HG03521 (cell line): ENCODE measurements around the gene ISCA2.
"Not testable (repeated sequence)": the region's sequence is repeated elsewhere in the genome, so short reads cannot be mapped to it uniquely, and the experiment has no call there.

Experiments
- ATAC-seq: cut with Tn5 transposase; IDR thresholded peaks from one replicate; pipeline ENCODE4 v1.9.1; 2021; ENCODE audit warnings: mild to moderate bottlenecking, moderate library complexity; ENCODE audit not compliant: unreplicated experiment

ISCA2 gene

DNA sequence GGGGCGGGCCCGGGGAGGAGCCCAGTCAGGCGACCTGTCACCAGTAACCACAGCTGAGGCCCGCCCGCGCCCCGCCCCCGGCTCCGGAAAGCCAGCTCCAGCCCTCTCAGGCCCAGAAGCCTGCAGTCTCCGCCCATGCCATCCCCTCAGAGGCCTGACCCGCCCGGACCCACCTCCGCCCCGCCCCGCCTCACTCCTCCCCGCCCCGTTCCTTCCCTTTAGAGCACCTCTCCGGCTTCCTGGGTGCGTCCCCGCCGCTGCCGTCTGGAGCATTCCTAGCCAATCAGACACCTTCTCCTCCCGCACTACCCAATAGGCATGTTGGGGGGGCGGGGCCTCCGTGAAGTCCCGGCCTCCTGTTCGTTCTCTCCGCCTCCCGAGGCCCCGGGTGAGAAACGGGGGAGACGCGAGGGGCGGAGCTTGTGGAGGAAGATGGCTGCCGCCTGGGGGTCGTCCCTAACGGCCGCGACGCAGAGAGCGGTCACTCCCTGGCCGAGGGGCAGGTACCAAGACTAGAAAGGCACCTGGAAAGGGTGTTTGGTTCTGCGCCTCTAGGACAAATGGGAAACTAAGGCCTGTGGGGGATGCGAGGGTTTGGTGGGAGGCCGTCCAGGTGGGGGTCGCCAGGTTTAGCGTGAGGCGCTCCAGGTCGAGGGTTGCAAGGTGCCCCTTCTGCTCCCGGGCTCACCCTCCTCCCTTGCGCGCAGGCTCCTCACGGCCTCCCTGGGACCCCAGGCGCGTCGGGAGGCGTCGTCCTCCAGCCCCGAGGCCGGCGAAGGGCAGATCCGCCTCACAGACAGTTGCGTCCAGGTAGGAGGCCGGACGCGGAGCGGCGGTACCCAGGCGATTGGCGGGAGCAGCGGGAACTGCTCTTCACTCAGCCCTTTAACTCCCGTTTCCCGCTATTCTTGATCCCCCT lies at the start of gene ISCA2:
Gene ISCA2, plus strand, starts transcription at position 423 of the 919 bp plus-strand sequence. Its CDS starts 10 bp downstream, at position 433.
- peak; percentile 88 for ATAC-seq

DNA sequence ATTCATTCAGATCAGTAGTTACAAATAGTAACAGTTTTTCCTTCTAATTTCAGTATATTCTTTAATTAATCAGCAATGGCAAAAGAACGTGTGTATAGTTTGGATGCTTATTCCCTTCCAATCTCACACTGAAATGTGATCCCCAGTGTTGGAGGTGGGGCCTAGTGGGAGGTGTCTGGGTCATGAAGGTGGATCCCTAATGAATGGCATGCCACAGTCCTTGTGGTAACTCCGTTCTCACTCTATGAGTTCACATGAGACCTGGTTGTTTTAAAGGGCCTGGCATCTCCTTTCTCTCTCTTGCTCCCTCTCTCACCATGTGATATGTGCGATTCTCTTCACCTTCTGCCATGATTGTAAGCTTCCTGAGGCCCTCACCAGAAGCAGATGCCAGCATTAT lies 48.7 kb upstream of the ISCA2 start:
- no peak for ATAC-seq

- ATAC-seq, result not testable (repeated sequence)
These were observed 39.2 kb upstream of the ISCA2 start for GRCh38 chr14:74454397-74454796.

DNA sequence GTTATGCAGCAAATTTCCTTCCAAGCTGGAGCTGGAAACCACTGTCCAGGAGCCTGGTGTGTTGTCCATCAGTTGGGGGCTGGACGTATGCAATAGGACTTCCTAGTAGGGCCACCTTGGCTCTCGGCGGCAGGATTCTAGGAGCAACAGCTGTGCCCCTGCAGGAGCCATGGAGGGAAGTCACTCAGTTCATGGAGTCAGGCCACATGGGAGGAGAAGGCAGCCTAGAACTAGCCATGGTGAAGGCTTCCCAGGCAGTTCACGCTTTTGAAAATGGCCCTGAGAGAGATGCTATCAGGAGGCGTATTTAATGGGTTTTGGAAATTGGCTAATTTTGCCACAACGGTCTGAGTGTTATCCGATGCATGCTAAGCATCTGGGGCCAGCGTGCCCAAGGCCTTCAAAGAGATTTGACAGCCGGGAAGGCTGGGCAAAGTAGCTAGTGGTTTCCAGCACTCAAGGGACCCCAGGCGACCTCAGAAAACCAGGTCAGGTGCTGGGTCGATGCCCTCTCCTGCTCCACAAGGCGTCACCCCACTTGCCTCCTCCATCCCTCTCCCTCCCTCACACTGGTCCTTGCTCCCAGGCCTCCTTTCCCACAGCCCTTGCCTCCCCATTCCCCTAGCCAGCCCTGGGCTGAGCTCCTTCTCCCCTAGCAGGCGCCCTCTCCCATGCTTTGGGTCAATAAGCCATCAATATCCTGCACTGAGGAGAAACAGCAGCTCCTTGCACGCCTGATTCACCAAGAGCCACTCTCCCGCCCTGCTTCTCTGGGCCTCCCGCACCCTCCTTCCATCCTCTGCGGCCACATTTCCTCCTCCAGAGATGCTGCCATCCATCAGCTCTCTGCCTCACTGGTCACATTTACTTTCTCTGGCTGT lies 36.6 kb upstream of the ISCA2 start:
- ATAC-seq, result no peak

DNA sequence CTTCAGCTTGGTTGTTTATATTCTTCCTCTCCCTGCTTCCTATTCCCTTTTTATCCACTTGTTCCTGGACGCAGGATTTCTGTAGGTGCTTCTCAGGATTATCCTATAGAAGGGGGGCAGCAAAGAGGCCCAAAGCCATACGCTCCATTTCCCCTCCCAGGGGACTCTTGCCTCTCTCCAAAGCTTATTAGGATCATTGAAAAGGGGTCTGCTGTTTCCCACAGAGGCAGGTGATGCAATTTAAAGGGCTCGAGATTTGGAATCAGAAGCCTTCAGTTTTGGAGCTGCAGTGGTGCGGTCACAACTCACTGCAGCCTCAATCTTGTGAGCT lies 36.0 kb upstream of the ISCA2 start:
- ATAC-seq, result no peak

GRCh38 chr14:74459289-74459946 lies 34.1 kb upstream of the ISCA2 start:
- ATAC-seq, result no peak

- ATAC-seq, result no peak
These were observed 33.6 kb upstream of the ISCA2 start for GRCh38 chr14:74459976-74460375.

DNA sequence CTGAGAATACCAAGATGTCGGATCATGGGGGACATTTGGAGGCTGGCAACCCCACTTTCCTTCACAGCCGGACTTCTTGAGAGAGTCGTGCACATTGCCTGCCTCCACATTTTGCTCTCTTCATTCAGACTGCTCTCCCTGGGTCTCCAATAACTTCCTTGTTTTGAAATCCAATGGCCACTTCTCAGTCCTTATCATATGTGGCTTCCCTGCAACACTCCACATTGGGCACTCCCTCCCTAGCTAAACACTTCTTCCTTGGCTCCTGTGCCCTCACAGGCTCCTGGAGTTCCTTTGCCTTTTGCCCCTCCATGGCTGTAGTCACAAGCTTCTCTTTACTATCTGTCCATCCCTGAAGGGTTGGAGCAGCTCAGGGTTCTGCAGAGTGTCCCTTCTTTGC lies 30.6 kb upstream of the ISCA2 start:
- ATAC-seq, result no peak

DNA sequence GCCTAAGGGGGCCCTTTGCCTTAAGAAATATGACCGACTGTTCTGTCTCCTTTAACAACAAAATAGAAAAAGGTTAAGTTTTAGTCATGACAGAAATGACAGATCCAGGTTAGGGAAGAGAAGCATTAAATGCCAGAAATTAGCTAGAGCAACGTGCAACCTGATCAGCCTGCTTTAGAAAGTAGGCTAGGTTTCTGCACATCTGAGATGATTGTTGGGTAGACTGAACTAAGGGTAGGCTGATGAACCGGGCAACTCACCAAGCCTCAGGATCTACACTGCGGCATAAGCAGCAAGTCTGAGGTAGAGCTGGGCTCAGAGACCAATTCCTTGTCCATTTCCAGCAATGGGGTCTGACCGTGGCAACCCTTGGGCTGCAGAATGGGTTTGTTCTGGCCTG lies 29.9 kb upstream of the ISCA2 start:
- ATAC-seq, result no peak

DNA sequence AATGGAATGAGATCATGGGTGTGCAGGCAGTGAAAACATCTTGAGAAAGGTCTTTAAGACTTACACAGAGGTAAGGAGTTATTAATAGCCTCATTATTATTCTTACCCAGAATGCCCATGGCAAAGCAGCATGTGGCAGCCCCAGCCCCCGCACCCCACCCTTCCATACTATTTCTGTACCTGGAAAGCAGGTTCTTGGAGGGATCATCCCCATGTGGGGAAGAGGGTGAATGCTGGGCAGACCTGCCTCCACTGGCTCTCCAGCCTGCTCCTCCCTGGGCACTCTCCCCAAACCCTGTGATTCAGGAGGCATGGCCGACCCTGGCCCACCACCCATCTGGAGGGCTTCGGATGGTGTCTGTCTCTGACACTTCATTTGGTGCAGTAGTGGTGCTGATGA lies 28.8 kb upstream of the ISCA2 start:
- no peak for ATAC-seq

DNA sequence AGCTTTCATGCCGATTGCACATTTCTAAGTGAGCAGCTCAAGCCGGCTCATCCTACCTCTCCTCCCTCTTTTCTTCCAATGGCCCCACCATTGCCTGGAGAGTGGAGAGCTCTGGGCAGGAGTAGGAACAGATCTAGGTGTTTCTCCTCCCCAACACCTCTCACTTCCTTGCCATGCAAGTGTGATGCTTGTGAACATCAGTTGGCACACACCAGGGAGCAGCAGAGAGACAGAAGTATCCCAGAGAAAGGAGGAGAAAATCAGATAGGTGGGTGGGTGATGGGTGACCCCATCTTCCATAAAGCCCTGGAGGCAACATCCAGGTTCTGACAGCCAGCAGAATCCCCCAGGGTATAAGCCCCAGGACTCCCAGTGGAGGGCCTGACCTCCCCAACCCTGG lies 28.2 kb upstream of the ISCA2 start:
- ATAC-seq, result no peak

- ATAC-seq, result no peak
These were observed 25.1 kb upstream of the ISCA2 start for GRCh38 chr14:74468513-74468912.

DNA sequence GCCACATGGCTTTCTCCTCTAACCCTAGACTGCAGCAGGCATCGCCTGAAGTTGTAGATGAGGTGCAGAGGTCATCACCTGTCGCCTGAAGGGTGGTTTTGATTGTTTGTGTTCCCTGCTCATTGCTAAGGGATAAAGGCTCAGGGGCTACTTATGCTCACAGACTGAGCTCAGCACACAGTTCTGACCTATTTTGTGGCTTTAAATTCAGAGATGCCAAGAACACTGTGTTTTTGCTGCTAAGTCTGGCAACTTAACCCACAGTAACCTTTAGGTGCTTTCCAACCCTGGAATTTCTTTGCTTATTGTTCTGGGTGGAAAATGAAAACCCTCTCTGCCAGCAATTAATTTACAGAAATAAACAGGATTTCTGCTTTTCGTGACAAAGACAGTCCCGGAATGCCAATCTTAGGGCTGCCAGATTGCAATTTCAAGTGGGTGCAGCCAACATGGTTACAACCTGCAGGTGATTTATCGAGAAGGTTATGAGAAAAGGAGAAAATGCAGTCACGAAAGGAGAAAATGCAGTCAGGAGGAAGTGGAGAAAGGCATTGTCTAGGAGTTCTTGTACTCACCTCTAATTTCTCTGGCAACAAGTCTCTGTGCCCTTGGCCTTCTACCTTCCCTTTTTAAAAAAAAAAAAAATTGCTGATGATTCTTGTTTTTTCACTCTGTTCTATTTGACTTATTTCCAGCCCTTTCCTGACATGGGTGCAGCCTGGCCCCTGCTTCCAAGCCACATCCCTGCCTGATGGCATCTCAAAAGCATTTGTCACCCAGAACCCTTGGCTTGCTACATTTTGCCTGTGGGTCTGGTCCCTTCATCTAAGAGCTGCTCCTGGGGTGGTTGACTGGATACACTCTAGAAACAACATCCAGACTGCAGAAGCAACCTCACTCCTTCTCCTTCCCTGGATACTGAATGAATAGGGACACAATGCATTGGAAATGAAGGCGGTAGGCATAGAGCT lies 23.7 kb upstream of the ISCA2 start:
- no peak for ATAC-seq

- ATAC-seq, result no peak
These were observed 21.0 kb upstream of the ISCA2 start for GRCh38 chr14:74472601-74473000.

DNA sequence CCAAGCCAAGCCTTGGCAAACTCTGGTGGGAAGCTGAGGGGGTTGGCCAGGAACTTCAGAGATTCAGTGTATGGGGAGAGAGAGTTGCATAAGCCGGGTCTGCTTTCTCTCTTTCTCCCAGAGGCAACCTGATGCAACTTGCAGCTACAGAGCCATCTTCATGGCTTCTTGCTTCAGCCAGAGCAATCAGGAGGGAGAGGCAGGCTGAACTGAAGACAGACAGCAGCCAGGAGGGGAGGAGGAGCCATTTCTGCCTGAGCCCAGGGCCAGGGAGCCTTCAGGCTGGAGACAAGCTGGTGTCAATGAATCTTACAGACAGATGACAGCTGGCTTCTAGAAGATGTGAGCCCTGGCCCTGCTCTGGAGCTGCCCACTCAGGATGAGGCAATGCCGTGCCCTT lies 19.2 kb upstream of the ISCA2 start:
- ATAC-seq, result no peak

- no peak for ATAC-seq
These were observed 17.9 kb upstream of the ISCA2 start for GRCh38 chr14:74475678-74476077.

DNA sequence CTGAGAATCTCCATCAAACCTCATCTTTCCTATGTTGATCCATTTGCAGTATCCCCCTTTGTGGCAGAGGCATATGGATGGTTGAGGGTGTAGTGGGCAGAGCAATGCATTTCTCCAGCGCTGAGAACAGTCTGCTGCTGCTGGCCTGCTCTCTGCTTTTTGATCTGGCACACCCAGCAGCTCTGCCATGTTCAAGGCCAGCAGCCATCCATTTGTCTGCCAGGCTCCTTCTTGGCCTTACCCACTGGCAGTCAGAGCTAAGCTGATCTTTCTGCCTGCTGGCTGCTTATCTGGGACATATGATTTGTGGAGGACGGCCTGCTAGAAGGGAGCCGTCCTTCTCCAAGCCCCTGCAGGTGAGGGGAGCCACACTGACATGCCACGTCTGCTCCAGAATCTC lies 17.5 kb upstream of the ISCA2 start:
- no peak for ATAC-seq

DNA sequence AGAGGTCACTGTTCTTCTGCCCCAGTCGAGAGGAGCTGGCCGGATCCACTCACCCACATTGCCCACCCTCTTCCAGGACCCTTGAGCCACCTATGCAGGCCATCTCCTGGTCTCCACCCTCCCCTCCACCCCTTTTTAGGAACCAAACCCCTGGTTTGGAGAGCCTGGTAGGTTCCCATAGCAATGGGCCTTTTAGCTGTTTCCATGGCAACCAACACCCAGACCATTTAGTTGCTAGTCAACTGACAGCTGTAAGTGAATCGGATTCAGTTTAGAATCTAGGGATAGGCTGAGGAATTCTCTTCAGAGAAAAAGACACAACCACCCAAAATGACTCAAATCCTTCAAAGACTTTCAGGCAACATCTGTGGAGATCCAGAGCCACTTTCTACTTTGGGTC lies 17.0 kb upstream of the ISCA2 start:
- no peak for ATAC-seq

GRCh38 chr14:74478996-74479635 lies 14.4 kb upstream of the ISCA2 start:
- ATAC-seq, result no peak

- no peak for ATAC-seq
These were observed 13.5 kb upstream of the ISCA2 start for GRCh38 chr14:74480046-74480445.
